ENCODE results near the gene AMD1. TPM values are rescaled to one million over a fixed set of nuclear protein-coding genes. Genes with fewer than 3 reads are reported as not detected.

Gene AMD1
- total and polyA plus RNA-seq, 2 experiments from 2014 or later = 127 to 243 TPM

- no peak for TF ChIP-seq POLR2AphosphoS5 (IDR thresholded peaks at IDR 0.05; ENCODE audit: low read depth)
- no peak for TF ChIP-seq ZNF462 (CRISPR knock-in tag; IDR thresholded peaks at IDR 0.05)
Measured at GRCh38 chr6:110881546-110882273, 7.1 kb downstream of the AMD1 start (continued).

- Histone ChIP-seq H3K4me1 (ENCODE audit: insufficient read depth) (peaks cover 77% of the 10 kb centered on the region), H3K27ac (ENCODE audit: low read depth) (peak overlapping the region; percentile 85), H3K36me3 (ENCODE audit: insufficient read depth) (no peaks in the 10 kb centered on the region), H3K4me3 (peak overlapping the region; percentile 24; the same call in 1 of the 2 replicates), H4K20me1 (replicated peaks; ENCODE audit: insufficient read depth) (peaks cover 88% of the 10 kb centered on the region), H3K79me2 (replicated peaks; ENCODE audit: insufficient read depth) (peaks cover 100% of the 10 kb centered on the region), H3K27me3 (ENCODE audit: insufficient read depth) (no peaks in the 10 kb centered on the region), H2AFZ (no peak overlapping the region), H3K9me2 (ENCODE audit: insufficient read depth) (no peaks in the 10 kb centered on the region), H3F3A (replicated peaks; ENCODE audit: low read depth) (no peaks in the 10 kb centered on the region), H3K4me2 (peak overlapping the region; percentile 83)
- Mint-ChIP-seq H3K4me1 (peaks cover 67% of the 10 kb centered on the region), H3K9me3 (no peaks in the 10 kb centered on the region), H3K27me3 (ENCODE audit: insufficient read depth, low read depth, poor library complexity) (peaks cover 4% of the 10 kb centered on the region), H3K36me3 (ENCODE audit: low read depth) (peaks cover 24% of the 10 kb centered on the region; the same call in 2 of the 3 replicates), H3K27ac (peak overlapping the region; percentile 72; the same call in 1 of the 2 replicates), H3K4me3 (no peak overlapping the region; the same call in 2 of the 3 replicates)
- DNase-seq (ENCODE audit: low spot score) (no peak), ATAC-seq (no peak)
- no peak for TF ChIP-seq EZH2phosphoT487 (IDR thresholded peaks at IDR 0.05; ENCODE audit: unreplicated experiment)
- TF ChIP-seq ZNF331 (CRISPR knock-in tag; IDR thresholded peaks at IDR 0.05; ENCODE audit: low read depth) = no peak
- no peak for TF ChIP-seq REST (IDR thresholded peaks at IDR 0.05; ENCODE audit: unreplicated experiment)
Measured at GRCh38 chr6:110882274-110882619, 7.7 kb downstream of the AMD1 start.

All from GM23338 (cell line).